Activated CD8-positive, alpha-beta T cell treated with anti-CD3 and anti-CD28 coated beads for 36 hours (primary cell): ENCODE results near the gene SMAD4. TPM values are rescaled to one million over a fixed set of nuclear protein-coding genes. Genes with fewer than 3 reads are reported as not detected.

Source experiments
- ATAC-seq: fragments of 200-7000 bp; cut with Tn5 transposase; one replicate; pipeline ENCODE4 v1.10.0; 2021; ENCODE audit warnings: mild to moderate bottlenecking, moderate library complexity
- CTCF ChIA-PET: fragments of 350-600 bp; sonication (Branson Sonifier 250); formaldehyde crosslinking; loops from one replicate; lab custom pipeline; 2021; ENCODE audit warnings: antibody characterized with exemption; lab: Charles Lee
- POLR2A ChIA-PET: fragments of 350-600 bp; sonication (Branson Sonifier 250); formaldehyde crosslinking; loops from one replicate; lab custom pipeline; 2021; ENCODE audit warnings: antibody characterized with exemption; lab: Charles Lee
- DNase-seq: peaks from one replicate; pipeline ENCODE4 v3.0.0-alpha.2; 2020
- H3K27ac Mint-ChIP-seq: one replicate; pipeline ENCODE4 v1.8.0; 2021; ENCODE audit warnings: mild to moderate bottlenecking, mixed read lengths
- H3K27me3 Mint-ChIP-seq: one replicate; pipeline ENCODE4 v1.8.0; 2021; ENCODE audit warnings: mixed read lengths
- H3K36me3 Mint-ChIP-seq: one replicate; pipeline ENCODE4 v1.8.0; 2021; ENCODE audit warnings: low read depth, mixed read lengths
- H3K4me1 Mint-ChIP-seq: one replicate; pipeline ENCODE4 v1.8.0; 2021; ENCODE audit warnings: low read depth, mixed read lengths
- H3K4me3 Mint-ChIP-seq: one replicate; pipeline ENCODE4 v1.8.0; 2021; ENCODE audit warnings: mild to moderate bottlenecking, moderate library complexity, mixed read lengths
- H3K9me3 Mint-ChIP-seq: one replicate; pipeline ENCODE4 v1.8.0; 2021; ENCODE audit warnings: mixed read lengths
- intact Hi-C: fragments of 100-400 bp; cut with micrococcal nuclease; formaldehyde crosslinking; loops from one replicate; pipeline ENCODE4 v1.10.0; 2022
- total RNA-seq, 2 experiments: library from RNA; stranded (reverse); gene quantifications; one replicate each; pipeline ENCODE4 v1.2.3, GENCODE V29; 2021
- TF ChIP-seq, protein P1 (sequence below): fragments of 200-600 bp; IDR thresholded peaks from one replicate; pipeline ENCODE4 v1.8.0; 2022; ENCODE audit warnings: antibody characterized with exemption, mild to moderate bottlenecking

The SMAD4 gene
- total RNA-seq, 2 experiments from 2014 or later: 68.1 to 71.2 TPM

DNA sequence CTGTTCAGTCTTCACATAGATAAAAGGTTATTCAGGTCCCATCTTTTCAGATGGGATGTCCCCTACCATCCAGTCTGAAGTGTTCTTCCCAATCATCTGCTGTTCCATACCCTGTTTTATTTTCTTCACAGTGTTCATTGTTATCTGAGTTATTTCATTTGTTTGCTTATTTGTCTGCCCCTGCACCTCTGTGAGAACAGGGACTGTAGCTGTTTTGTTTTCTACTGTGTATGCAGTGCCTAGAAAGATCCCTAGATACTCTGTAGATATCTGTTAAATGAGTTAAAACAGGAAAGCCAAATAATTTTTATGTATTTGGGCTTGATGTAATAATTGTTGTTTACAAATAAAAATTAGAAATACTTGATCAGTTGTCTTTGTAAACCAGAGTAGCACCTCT lies 34.2 kb downstream of the SMAD4 start:
- DNase-seq (no peak), ATAC-seq (no peak)
- H3K9me3 Mint-ChIP-seq: no peaks in the 10 kb centered on the region
- no peaks in the 10 kb centered on the region for H3K27me3 Mint-ChIP-seq
- TF ChIP-seq, protein P1, sequence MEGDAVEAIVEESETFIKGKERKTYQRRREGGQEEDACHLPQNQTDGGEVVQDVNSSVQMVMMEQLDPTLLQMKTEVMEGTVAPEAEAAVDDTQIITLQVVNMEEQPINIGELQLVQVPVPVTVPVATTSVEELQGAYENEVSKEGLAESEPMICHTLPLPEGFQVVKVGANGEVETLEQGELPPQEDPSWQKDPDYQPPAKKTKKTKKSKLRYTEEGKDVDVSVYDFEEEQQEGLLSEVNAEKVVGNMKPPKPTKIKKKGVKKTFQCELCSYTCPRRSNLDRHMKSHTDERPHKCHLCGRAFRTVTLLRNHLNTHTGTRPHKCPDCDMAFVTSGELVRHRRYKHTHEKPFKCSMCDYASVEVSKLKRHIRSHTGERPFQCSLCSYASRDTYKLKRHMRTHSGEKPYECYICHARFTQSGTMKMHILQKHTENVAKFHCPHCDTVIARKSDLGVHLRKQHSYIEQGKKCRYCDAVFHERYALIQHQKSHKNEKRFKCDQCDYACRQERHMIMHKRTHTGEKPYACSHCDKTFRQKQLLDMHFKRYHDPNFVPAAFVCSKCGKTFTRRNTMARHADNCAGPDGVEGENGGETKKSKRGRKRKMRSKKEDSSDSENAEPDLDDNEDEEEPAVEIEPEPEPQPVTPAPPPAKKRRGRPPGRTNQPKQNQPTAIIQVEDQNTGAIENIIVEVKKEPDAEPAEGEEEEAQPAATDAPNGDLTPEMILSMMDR: no peak
- peaks cover 25% of the 10 kb centered on the region for H3K36me3 Mint-ChIP-seq
- H3K4me1 Mint-ChIP-seq: peaks cover 3% of the 10 kb centered on the region
- CTCF ChIA-PET: no interaction called here
- H3K27ac Mint-ChIP-seq: no peak overlapping the region
- no peak overlapping the region for H3K4me3 Mint-ChIP-seq
- intact Hi-C loops: no loop called here
- POLR2A ChIA-PET: no interaction called here

DNA sequence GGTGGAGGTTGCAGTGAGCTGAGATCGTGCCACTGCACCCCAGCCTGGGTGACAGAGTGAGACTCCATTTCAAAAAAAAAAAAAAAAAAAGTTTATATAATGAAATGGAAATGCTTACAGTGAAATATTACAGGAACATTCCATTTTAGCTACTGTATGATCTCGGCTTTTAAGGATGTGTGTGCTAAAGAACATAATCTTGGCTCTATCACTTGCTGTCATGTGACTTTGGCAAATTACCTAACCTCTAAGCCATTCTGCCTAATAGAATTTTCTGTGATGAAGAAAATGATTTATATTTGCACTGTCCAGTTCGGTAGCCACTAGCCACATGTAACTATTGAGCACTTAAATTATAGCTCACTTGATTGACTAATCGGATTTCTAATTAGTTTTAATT lies 36.3 kb downstream of the SMAD4 start:
- TF ChIP-seq, protein P1: no peak
- Mint-ChIP-seq H3K9me3 (no peaks in the 10 kb centered on the region), H3K36me3 (peaks cover 34% of the 10 kb centered on the region), H3K4me1 (peaks cover 19% of the 10 kb centered on the region), H3K4me3 (no peak overlapping the region), H3K27me3 (no peaks in the 10 kb centered on the region), H3K27ac (no peak overlapping the region)
- intact Hi-C loops: no loop called here
- ChIA-PET CTCF (interaction anchor here (1.2 to 1.6 kb wide), 3 partner anchors 9 to 44 kb away, joined by 3 to 5 read pairs (median 4); no protein-coding TSS in a partner anchor), POLR2A (interaction anchor here (2.0 kb wide), 1 partner anchor 188 kb away, joined by 5 read pairs; the partner anchor contains the start of gene ME2)
- ATAC-seq (no peak), DNase-seq (no peak)

DNA sequence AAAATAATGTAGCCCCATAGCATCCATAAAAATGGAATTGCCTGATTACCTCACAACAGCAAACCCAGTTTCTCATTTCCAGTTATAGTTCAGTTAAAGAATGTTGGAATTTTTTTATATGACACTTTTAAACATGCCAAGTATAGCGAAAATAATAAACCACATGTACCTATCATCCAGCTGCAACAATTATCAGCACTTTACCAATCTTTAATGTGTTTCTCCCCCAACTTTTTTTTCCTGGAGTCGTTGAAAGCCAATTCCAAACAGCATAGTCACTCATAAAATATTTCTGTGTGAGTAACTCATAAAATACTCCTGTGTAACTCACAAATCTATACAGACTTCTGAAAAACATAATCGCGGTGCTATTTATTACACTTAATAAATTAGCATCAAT lies 38.1 kb downstream of the SMAD4 start:
- peaks cover 44% of the 10 kb centered on the region for H3K36me3 Mint-ChIP-seq
- CTCF ChIA-PET: no interaction called here
- H3K4me1 Mint-ChIP-seq: peaks cover 34% of the 10 kb centered on the region
- no peak overlapping the region for H3K4me3 Mint-ChIP-seq
- no peak overlapping the region for H3K27ac Mint-ChIP-seq
- POLR2A ChIA-PET: interaction anchor here (2.0 kb wide), 1 partner anchor 190 kb away, joined by 5 read pairs; the partner anchor contains the start of gene ME2
- H3K9me3 Mint-ChIP-seq: no peaks in the 10 kb centered on the region
- no peak for ATAC-seq
- DNase-seq: no peak
- intact Hi-C loops: no loop called here
- no peaks in the 10 kb centered on the region for H3K27me3 Mint-ChIP-seq
- TF ChIP-seq, protein P1: no peak

GRCh38 chr18:51069885-51070284 lies 39.9 kb downstream of the SMAD4 start:
- Mint-ChIP-seq H3K36me3 (peaks cover 51% of the 10 kb centered on the region), H3K4me3 (no peak overlapping the region), H3K27ac (no peak overlapping the region), H3K9me3 (no peaks in the 10 kb centered on the region), H3K27me3 (no peaks in the 10 kb centered on the region), H3K4me1 (peaks cover 45% of the 10 kb centered on the region)
- TF ChIP-seq, protein P1: no peak
- ChIA-PET POLR2A (no interaction called here), CTCF (no interaction called here)
- intact Hi-C loops: no loop called here
- ATAC-seq (no peak), DNase-seq (no peak)

DNA sequence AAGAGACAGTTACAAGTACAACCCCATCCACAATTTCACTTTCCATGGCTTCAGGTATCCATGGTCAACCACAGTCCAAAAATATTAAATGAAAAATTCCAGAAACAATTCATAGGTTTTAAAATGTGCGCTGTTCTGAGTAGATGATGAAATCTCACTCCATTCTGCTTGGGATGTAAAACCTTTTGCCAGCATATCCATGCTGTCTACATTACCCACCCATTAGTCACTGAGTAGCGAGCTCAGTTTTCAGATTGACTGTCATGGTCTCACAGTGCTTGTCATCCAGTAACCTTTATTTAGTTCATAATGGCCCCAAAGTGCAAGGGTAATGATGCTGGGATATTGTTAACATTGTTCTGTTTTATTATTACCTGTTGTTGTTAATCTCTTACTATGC lies 40.5 kb downstream of the SMAD4 start:
- H3K4me3 Mint-ChIP-seq: no peak overlapping the region

More for the DNA sequence above, 40.5 kb downstream of the SMAD4 start:
- no peaks in the 10 kb centered on the region for H3K9me3 Mint-ChIP-seq
- CTCF ChIA-PET: no interaction called here
- peak overlapping the region; percentile 57 for H3K27ac Mint-ChIP-seq
- H3K27me3 Mint-ChIP-seq: no peaks in the 10 kb centered on the region
- DNase-seq (no peak), ATAC-seq (peak; percentile 60)
- TF ChIP-seq, protein P1: no peak
- POLR2A ChIA-PET: no interaction called here
- intact Hi-C loops: no loop called here
- peaks cover 48% of the 10 kb centered on the region for H3K36me3 Mint-ChIP-seq
- H3K4me1 Mint-ChIP-seq: peaks cover 46% of the 10 kb centered on the region
